Ovary (tissue), 9 donors: ENCODE data around the gene TACC2. TPM values are rescaled to one million over a fixed set of nuclear protein-coding genes. Genes with fewer than 3 reads are reported as not detected.

Experiments used
- DNase-seq, 5 donors: peaks; one replicate each; pipeline ENCODE4 v3.0.0-alpha.2; 2019 to 2020
- H3K27ac ChIP-seq, 2 donors: fragments of 200-600 bp; one replicate each; pipeline versions ENCODE4 v1.5.1 to v1.8.0; 2019 to 2022
- H3K27me3 ChIP-seq: fragments of 200-600 bp; one replicate; pipeline ENCODE4 v1.8.0; 2022
- H3K36me3 ChIP-seq: fragments of 200-600 bp; sonication (generic); one replicate; pipeline ENCODE4 v1.5.1; 2019
- H3K4me1 ChIP-seq: one replicate; pipeline ENCODE4 v1.8.1; 2013; ENCODE audit warnings: mild to moderate bottlenecking, moderate library complexity; ENCODE audit not compliant: insufficient read depth
- H3K4me3 ChIP-seq: fragments of 200-600 bp; sonication (generic); one replicate; pipeline ENCODE4 v1.5.1; 2017
- H3K9me3 ChIP-seq, 2 donors: fragments of 200-600 bp in 1 of 2; sonication (generic) in 1 of 2; one replicate each; pipeline versions ENCODE4 v1.5.1 to v1.8.1; 2013 to 2019; ENCODE audit warnings: mild to moderate bottlenecking in 1 of 2, moderate library complexity in 1 of 2
- EP300 ChIP-seq: sonication (generic); formaldehyde crosslinking; IDR thresholded peaks from one replicate; pipeline ENCODE4 v1.6.1; 2017; ENCODE audit warnings: antibody characterized with exemption
- POLR2A ChIP-seq: fragments of 450-650 bp; IDR thresholded peaks from one replicate; pipeline ENCODE4 v1.6.1; 2017; ENCODE audit warnings: antibody characterized with exemption, mild to moderate bottlenecking, moderate library complexity
- WGBS, 3 donors: extraction: QIAGEN DNeasy Blood & Tissue Kit in 1 of 3; methylation state at CpG; one replicate each; pipeline versions ENCODE4 v1.1.5 to v1.1.7; 2013 to 2017; 5-methylcytosine and 5-hydroxymethylcytosine counted together
- intact Hi-C, 4 donors: fragments of 100-400 bp; cut with DNase I; formaldehyde crosslinking; loops; one replicate each; pipeline versions ENCODE4 v1.11.0 to v1.15.1; 2022 to 2023
- polyA plus RNA-seq, 2 donors: library from polyadenylated mRNA; stranded (reverse); fragments of 200-250 nt in 1 of 2; fragments of 350-450 nt in 1 of 2; fragmentation: Illumina TruSeq in 1 of 2; extraction: RNeasy Lipid Tissue Mini Kit (QIAGEN cat#74804) in 1 of 2; gene quantifications; one replicate each; pipeline ENCODE4 v1.2.3, GENCODE V29; 2013 to 2014
- total RNA-seq, 7 donors: library from RNA; depleted of rRNA in 2 of 7; stranded (reverse); fragments of >200 nt in 2 of 7; fragmentation: NEBNext Ultra II Directional in 3 of 7; extraction: Animal tissue kit (Norgen Biotek cat#: 25700) in 3 of 7; gene quantifications; one replicate each; pipeline versions ENCODE4 v1.1.0 to v1.2.4, GENCODE V29; 2016 to 2023
- TF ChIP-seq, protein P1 (sequence below), 3 donors: fragments of 450-650 bp in 2 of 3; fragments of 200-600 bp in 1 of 3; IDR thresholded peaks; one replicate each; pipeline versions ENCODE4 v1.5.1 to v1.8.0; 2016 to 2022; ENCODE audit warnings: antibody characterized with exemption in 3 of 3, mild to moderate bottlenecking in 1 of 3
- donor health status: DM: no; HTN: no; CAD: no; lungs with moderate emphysema.
- donor health status: DM: no; HTN: no; CAD: no.
- donor health status: Bipolar disorder and iron deficiency.
- donor health status: DM: yes; HTN: yes; CAD: no.
- donor health status: DM: no; HTN: no; CAD: no.
- donor health status: DM: yes; HTN: yes; CAD: no.

TACC2 gene
- total and polyA plus RNA-seq, 9 donors: 6.1 to 66.4 (median 14.2) TPM

DNA sequence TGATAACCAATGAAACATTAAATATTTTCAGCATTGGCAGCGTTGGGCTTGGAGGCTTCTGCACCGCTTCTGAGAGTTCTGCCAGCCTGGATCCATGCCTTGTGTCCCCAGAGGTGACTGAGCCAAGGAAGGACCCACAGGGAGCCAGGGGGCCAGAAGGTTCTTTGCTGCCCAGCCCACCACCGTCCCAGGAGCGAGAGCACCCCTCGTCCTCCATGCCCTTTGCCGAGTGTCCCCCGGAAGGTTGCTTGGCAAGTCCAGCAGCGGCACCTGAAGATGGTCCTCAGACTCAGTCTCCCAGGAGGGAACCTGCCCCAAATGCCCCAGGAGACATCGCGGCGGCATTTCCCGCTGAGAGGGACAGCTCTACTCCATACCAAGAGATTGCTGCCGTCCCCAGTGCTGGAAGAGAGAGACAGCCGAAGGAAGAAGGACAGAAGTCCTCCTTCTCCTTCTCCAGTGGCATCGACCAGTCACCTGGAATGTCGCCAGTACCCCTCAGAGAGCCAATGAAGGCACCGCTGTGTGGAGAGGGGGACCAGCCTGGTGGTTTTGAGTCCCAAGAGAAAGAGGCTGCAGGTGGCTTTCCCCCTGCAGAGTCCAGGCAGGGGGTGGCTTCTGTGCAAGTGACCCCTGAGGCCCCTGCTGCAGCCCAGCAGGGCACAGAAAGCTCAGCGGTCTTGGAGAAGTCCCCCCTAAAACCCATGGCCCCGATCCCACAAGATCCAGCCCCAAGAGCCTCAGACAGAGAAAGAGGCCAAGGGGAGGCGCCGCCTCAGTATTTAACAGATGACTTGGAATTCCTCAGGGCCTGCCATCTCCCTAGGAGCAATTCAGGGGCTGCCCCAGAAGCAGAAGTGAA, 93.9 kb downstream of the TACC2 start:
- DNase-seq: peak in 1 of 5 donors; percentile 10
- H3K9me3 ChIP-seq: no peaks in the 10 kb centered on the region
- no peaks in the 10 kb centered on the region for H3K36me3 ChIP-seq
- H3K4me3 ChIP-seq: no peak overlapping the region
- TF ChIP-seq EP300 (no peak), POLR2A (no peak)
- TF ChIP-seq, protein P1, sequence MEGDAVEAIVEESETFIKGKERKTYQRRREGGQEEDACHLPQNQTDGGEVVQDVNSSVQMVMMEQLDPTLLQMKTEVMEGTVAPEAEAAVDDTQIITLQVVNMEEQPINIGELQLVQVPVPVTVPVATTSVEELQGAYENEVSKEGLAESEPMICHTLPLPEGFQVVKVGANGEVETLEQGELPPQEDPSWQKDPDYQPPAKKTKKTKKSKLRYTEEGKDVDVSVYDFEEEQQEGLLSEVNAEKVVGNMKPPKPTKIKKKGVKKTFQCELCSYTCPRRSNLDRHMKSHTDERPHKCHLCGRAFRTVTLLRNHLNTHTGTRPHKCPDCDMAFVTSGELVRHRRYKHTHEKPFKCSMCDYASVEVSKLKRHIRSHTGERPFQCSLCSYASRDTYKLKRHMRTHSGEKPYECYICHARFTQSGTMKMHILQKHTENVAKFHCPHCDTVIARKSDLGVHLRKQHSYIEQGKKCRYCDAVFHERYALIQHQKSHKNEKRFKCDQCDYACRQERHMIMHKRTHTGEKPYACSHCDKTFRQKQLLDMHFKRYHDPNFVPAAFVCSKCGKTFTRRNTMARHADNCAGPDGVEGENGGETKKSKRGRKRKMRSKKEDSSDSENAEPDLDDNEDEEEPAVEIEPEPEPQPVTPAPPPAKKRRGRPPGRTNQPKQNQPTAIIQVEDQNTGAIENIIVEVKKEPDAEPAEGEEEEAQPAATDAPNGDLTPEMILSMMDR (IDR thresholded peaks at IDR 0.05): no peak
- intact Hi-C loops: no loop called here
- H3K27ac ChIP-seq: no peak overlapping the region
- 85 to 93% (median 87%) methylated on average over 21 of the region's 21 CpGs for WGBS, 3 donors
- no peaks in the 10 kb centered on the region for H3K4me1 ChIP-seq
- H3K27me3 ChIP-seq: no peaks in the 10 kb centered on the region

DNA sequence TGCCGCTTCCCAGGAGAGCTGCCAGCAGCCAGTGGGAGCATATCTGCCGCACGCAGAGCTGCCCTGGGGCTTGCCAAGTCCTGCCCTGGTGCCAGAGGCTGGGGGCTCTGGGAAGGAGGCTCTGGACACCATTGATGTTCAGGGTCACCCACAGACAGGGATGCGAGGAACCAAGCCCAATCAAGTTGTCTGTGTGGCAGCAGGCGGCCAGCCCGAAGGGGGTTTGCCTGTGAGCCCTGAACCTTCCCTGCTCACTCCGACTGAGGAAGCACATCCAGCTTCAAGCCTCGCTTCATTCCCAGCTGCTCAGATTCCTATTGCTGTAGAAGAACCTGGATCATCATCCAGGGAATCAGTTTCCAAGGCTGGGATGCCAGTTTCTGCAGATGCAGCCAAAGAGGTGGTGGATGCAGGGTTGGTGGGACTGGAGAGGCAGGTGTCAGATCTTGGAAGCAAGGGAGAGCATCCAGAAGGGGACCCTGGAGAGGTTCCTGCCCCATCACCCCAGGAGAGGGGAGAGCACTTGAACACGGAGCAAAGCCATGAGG, 94.6 kb downstream of the TACC2 start:
- no peak overlapping the region for H3K27ac ChIP-seq
- H3K4me1 ChIP-seq: no peaks in the 10 kb centered on the region
- peak in 1 of 5 donors; percentile 9 for DNase-seq
- H3K4me3 ChIP-seq: no peak overlapping the region
- H3K36me3 ChIP-seq: no peaks in the 10 kb centered on the region
- no peaks in the 10 kb centered on the region for H3K9me3 ChIP-seq
- H3K27me3 ChIP-seq: no peaks in the 10 kb centered on the region
- TF ChIP-seq, protein P1 (IDR thresholded peaks at IDR 0.05): no peak
- TF ChIP-seq POLR2A (no peak), EP300 (no peak)
- intact Hi-C loops: no loop called here
- WGBS, 3 donors: 77 to 88% (median 78%) methylated on average over 9 of the region's 9 CpGs

DNA sequence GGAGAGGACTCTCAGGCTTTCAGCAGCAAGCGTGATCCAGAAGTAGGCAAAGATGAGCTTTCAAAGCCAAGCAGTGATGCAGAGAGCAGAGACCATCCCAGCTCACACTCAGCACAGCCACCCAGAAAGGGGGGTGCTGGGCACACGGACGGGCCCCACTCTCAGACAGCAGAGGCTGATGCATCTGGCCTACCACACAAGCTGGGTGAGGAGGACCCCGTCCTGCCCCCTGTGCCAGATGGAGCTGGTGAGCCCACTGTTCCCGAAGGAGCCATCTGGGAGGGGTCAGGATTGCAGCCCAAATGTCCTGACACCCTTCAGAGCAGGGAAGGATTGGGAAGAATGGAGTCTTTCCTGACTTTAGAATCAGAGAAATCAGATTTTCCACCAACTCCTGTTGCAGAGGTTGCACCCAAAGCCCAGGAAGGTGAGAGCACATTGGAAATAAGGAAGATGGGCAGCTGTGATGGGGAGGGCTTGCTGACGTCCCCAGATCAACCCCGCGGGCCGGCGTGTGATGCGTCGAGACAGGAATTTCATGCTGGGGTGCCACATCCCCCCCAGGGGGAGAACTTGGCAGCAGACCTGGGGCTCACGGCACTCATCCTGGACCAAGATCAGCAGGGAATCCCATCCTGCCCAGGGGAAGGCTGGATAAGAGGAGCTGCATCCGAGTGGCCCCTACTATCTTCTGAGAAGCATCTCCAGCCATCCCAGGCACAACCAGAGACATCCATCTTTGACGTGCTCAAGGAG, 95.5 kb downstream of the TACC2 start:
- no peaks in the 10 kb centered on the region for H3K9me3 ChIP-seq
- DNase-seq: no peak
- TF ChIP-seq POLR2A (no peak), EP300 (no peak)
- TF ChIP-seq, protein P1 (IDR thresholded peaks at IDR 0.05): no peak
- 77 to 89% (median 85%) methylated on average over 13 to 15 of the region's 15 CpGs for WGBS, 3 donors
- no peaks in the 10 kb centered on the region for H3K4me1 ChIP-seq
- H3K27ac ChIP-seq: no peak overlapping the region
- intact Hi-C loops: no loop called here
- H3K27me3 ChIP-seq: no peaks in the 10 kb centered on the region
- H3K4me3 ChIP-seq: no peak overlapping the region
- no peaks in the 10 kb centered on the region for H3K36me3 ChIP-seq

DNA sequence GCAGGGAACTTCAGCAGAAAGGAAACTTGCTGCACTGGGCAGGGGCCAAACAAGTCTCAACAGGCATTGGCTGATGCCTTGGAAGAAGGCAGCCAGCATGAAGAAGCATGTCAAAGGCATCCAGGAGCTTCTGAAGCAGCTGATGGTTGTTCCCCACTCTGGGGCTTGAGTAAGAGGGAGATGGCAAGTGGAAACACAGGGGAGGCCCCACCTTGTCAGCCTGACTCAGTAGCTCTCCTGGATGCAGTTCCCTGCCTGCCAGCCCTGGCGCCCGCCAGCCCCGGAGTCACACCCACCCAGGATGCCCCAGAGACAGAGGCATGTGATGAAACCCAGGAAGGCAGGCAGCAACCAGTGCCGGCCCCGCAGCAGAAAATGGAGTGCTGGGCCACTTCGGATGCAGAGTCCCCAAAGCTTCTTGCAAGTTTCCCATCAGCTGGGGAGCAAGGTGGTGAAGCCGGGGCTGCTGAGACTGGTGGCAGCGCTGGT, 96.5 kb downstream of the TACC2 start:
- no peak overlapping the region for H3K4me3 ChIP-seq
- WGBS, 3 donors: 75 to 94% (median 93%) methylated on average over 6 to 8 of the region's 8 CpGs
- H3K27ac ChIP-seq: no peak overlapping the region
- DNase-seq: no peak
- H3K4me1 ChIP-seq: no peaks in the 10 kb centered on the region
- TF ChIP-seq, protein P1 (IDR thresholded peaks at IDR 0.05): no peak
- TF ChIP-seq POLR2A: no peak
- TF ChIP-seq EP300: no peak
- no peaks in the 10 kb centered on the region for H3K9me3 ChIP-seq
- H3K36me3 ChIP-seq: no peaks in the 10 kb centered on the region
- no peaks in the 10 kb centered on the region for H3K27me3 ChIP-seq
- intact Hi-C loops: no loop called here
